C4-2B (cell line): Measurements from ENCODE around the gene NRXN3.

Source experiments
- CTCF ChIP-seq: fragments of 450-650 bp; conservative IDR thresholded peaks from 2 replicates; pipeline ENCODE4 v1.5.1; 2017; ENCODE audit warnings: mild to moderate bottlenecking
- ZFX ChIP-seq: fragments of 450-650 bp; IDR thresholded peaks from 2 replicates; pipeline ENCODE4 v1.6.1; 2017

- TF ChIP-seq CTCF (no peak), ZFX (no peak)
Observed at GRCh38 chr14:79568594-79568993, 1398.4 kb downstream of the NRXN3 start.
